HG03342 (cell line): Measurements from ENCODE around the gene RAD9A.

Experiments
- ATAC-seq: cut with Tn5 transposase; IDR thresholded peaks from one replicate; pipeline ENCODE4 v1.9.1; 2021; ENCODE audit warnings: mild to moderate bottlenecking, moderate library complexity; ENCODE audit not compliant: unreplicated experiment

The RAD9A gene

GRCh38 chr11:67373648-67374570, 17.9 kb upstream of the RAD9A start:
- ATAC-seq, result no peak

GRCh38 chr11:67374571-67375281, 17.1 kb upstream of the RAD9A start:
- ATAC-seq, result no peak

GRCh38 chr11:67375320-67376055, 16.3 kb upstream of the RAD9A start:
- ATAC-seq, result no peak

GRCh38 chr11:67376063-67376820, 15.5 kb upstream of the RAD9A start:
- ATAC-seq, result no peak

GRCh38 chr11:67376873-67377808, 14.6 kb upstream of the RAD9A start:
- no peak for ATAC-seq

GRCh38 chr11:67378544-67378943, 13.2 kb upstream of the RAD9A start:
- no peak for ATAC-seq

GRCh38 chr11:67379061-67380058, 12.4 kb upstream of the RAD9A start:
- ATAC-seq, result no peak

- no peak for ATAC-seq
Measured at GRCh38 chr11:67381244-67381972, 10.4 kb upstream of the RAD9A start.

- ATAC-seq, result no peak
Measured at GRCh38 chr11:67382276-67383136, 9.3 kb upstream of the RAD9A start.

- ATAC-seq, result no peak
Measured at GRCh38 chr11:67384851-67385366, 6.9 kb upstream of the RAD9A start.

GRCh38 chr11:67387069-67387468, 4.7 kb upstream of the RAD9A start:
- no peak for ATAC-seq

GRCh38 chr11:67387518-67387917, 4.3 kb upstream of the RAD9A start:
- no peak for ATAC-seq

- no peak for ATAC-seq
Measured at GRCh38 chr11:67389477-67389876, 2.3 kb upstream of the RAD9A start.

GRCh38 chr11:67390947-67391303, 861 bp upstream of the RAD9A start:
- no peak for ATAC-seq

GRCh38 chr11:67392183-67392715, 463 bp downstream of the RAD9A start:
- ATAC-seq, result no peak

GRCh38 chr11:67393437-67393836, 1.7 kb downstream of the RAD9A start:
- no peak for ATAC-seq
